Dermis microvascular lymphatic vessel endothelial cell (primary cell): ENCODE data around the gene DNAJA2. TPM values are rescaled to one million over a fixed set of nuclear protein-coding genes. Genes with fewer than 3 reads are reported as not detected.

Experiments
- DNase-seq, 2 donors: peaks; one replicate each; pipeline versions ENCODE4 v3.0.0 to v3.0.0-alpha.2; 2010; ENCODE audit warnings: low read depth in 2 of 2
- total RNA-seq: library from RNA; depleted of rRNA; stranded (reverse); fragments of >200 nt; gene quantifications from 2 replicates; pipeline ENCODE4 v1.2.1, GENCODE V29; 2014

The DNAJA2 gene
- total RNA-seq, 1 donor from 2014 or later, result 62.6 TPM

DNA sequence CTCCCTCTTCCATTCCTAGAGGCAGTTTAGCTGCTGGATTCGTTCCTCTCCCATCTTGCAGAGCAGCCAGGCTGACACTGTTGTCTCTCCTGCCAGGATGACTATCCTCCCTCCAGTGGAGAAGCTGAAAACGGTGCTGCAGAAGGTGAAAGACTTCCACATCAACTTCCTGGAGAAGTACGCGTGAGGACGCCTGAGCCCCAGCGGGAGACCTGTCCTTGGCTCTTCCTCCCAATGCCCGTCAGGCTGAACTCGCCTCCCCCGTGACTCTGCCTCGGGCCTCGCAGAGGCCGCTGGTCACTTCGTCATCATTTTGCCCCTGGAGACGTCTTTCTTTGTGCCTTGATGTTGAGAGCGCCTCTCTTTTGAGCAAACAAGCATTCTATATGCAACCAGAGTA lies 44.7 kb downstream of the DNAJA2 start:
- DNase-seq, result no peak

DNA sequence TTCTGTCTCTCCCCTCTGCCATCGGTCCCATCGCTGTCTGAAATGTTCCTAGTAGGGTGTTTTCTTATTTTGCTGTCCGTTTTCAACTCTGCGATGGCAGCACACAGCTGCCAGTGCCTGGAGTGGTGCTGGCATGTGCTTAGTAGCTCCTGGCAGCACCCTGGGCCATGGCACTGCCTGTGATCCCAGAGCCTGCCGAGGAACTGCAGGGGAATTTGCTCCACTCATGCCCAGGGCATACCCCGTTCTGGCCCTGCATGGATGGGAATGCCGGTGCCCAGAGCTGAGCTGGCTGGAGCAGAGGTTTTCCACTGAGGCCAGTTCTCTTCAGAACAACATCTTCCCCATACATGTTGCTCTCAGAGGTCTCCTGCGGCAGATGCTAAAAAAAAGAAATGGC lies 46.2 kb downstream of the DNAJA2 start:
- DNase-seq, result no peak

DNA sequence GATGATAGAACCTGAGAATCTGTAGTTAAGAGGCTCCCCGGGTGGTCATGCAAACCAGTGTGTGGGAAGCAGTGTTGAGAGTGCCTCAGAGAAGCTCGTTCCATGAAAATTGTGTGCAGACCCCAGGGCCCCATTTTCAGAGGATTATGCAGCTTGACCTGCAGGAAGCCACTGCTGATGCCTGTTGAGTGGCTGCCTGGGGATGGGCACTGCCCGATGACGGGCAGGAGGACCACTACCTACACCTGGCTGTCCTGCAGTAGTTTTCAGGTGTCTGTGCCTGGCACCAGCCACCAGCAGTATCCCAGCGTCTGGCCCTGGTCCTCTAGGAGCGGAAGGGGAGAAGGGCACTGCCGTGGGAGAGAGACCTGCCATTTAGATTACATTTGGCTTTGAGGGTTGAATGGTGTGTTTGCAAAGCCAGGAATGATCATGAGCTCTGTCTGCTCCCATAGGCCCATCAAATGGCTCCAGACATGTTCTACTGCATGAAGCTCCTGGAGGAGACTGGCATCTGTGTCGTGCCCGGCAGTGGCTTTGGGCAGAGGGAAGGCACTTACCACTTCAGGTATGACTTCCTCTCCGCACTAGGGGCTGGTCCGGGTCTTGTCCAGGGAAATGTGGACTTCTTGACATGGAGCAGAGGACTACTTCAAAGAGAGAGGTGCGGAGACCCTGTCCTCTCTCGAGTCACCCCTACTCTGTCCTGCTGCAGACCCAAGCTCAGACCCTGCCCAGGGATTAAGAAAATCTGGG lies 46.8 kb downstream of the DNAJA2 start:
- DNase-seq, result no peak

- no peak for DNase-seq
Observed at GRCh38 chr16:46924402-46924801, 49.1 kb downstream of the DNAJA2 start.

- no peak for DNase-seq
Observed at GRCh38 chr16:46923513-46924295, 49.8 kb downstream of the DNAJA2 start.

DNA sequence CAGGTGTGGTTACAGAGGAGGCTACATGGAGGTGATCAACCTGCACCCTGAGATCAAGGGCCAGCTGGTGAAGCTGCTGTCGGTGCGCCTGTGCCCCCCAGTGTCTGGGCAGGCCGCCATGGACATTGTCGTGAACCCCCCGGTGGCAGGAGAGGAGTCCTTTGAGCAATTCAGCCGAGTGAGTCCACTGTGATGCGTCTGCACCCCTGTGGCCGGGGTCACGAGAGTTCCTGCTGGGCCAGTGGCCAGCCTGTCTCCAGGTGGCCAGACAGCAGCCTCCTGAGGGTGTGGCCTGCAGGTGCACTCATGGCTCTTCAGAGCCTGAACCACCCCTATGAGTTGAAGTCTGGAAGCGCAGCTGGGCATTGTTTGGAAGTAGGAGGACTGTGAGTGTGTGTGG lies 51.2 kb downstream of the DNAJA2 start:
- no peak for DNase-seq

- no peak for DNase-seq
Observed at GRCh38 chr16:46920402-46921068, 52.9 kb downstream of the DNAJA2 start.

GRCh38 chr16:46918905-46919792 lies 54.3 kb downstream of the DNAJA2 start:
- no peak for DNase-seq

DNA sequence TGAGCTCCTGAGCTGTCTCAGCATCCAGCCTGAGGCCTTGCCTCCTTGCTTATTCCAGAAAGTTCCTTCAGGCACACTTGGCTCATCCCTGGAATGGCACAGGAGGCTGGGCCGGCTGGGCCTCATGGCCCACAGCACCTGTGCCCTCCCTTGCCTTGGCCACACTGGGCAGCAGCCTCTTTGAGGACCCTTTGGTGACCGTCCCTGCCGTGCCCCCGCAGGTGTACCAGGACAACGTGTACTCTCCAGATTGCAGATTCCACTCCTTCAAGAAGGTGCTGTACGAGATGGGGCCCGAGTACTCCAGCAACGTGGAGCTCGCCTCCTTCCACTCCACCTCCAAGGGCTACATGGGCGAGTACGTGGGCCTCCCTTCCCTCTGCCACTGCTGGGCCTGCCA lies 55.1 kb downstream of the DNAJA2 start:
- DNase-seq, result no peak

GRCh38 chr16:46916980-46917379 lies 56.5 kb downstream of the DNAJA2 start:
- no peak for DNase-seq

DNA sequence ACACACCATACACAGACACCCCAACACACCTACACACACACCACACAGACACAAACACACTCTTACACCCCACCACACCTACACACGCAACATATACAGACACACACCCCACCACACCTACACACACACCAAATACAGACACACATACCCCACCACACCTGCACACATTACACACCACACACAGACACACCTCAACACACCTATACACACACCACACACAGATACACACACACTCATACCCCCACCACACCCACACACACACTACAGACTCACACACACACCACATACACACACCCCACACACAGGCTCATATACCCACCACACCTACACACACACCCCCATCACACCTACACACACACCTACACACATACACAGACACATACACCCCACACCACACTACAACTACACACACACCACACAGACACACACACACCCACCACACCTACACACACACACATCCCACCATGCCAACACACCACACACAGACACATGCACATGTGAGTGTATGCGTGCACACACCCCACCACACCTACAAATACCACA lies 57.9 kb downstream of the DNAJA2 start:
- no peak for DNase-seq

DNA sequence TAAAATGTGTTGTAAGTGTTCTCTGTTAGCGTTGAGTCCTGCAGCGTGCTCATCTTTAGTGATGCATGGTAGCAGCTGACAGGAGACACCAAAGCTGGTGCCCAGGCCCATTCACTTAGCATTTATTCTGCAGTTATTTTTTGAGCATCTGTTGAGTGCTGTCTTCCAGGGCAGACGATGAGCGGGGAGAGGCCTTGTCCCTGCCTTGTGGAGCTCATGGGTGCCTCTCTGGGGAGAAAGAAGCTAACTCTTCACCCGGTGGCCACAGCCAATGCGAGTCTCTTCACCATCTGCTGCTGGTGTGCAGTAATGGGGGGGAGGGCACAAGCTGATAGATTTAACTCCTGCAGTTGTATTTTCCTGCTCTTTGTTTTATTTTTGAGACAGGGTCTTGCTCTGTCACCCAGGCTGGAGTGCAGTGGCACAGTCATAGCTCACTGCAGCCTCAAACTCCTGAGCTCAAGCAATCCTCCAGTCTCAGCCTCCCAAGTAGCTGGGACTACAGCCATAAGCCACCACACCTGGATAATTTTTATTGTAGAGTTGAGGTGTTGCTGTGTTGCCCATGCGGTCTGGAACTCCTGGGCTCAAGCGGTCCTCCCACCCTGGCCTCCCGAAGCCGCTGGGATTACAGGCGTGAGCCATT lies 58.8 kb downstream of the DNAJA2 start:
- no peak for DNase-seq

DNA sequence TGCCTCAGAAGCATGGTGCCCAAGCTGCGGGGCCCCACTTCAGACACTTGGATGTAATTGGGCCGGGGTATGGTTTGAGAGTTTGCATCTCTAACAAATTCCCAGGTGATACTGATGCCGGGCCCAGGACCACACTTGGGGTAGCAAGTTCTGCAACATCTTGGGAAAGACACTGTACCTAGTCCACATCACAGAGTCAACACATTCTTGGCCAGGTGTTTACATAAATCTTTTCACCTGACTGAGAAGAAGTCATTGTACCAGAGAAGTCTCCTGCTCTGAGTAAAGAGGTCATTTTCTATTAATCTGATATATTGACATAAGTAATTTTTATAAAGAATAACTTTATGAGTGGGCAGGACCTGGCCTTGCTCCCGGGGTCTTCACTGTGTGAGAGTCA lies 61.8 kb downstream of the DNAJA2 start:
- DNase-seq, result no peak

DNA sequence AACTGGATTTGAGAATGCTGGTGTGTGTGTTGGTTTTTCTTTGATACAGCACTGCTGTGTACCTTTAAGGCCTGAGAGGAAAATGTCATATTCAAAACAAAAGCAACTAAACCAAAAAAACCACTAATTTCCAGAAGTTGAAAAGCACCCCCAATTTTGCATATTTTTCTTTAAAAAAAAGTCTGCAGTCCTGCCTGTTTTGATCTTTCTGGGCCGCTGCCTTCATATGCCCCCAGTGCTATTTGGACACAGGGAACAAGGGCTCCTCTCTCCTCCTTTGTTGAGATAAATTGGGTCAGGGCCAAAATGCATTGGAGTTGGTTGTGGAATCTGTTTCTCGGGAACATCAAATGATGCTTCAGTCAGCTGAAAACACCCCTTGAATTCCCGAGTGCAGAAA lies 62.4 kb downstream of the DNAJA2 start:
- no peak for DNase-seq

- peak; percentile 30 to 66 for DNase-seq
Observed at GRCh38 chr16:46908540-46909372, 64.7 kb downstream of the DNAJA2 start.

- no peak for DNase-seq
Observed at GRCh38 chr16:46907061-46907774, 66.3 kb downstream of the DNAJA2 start.

DNA sequence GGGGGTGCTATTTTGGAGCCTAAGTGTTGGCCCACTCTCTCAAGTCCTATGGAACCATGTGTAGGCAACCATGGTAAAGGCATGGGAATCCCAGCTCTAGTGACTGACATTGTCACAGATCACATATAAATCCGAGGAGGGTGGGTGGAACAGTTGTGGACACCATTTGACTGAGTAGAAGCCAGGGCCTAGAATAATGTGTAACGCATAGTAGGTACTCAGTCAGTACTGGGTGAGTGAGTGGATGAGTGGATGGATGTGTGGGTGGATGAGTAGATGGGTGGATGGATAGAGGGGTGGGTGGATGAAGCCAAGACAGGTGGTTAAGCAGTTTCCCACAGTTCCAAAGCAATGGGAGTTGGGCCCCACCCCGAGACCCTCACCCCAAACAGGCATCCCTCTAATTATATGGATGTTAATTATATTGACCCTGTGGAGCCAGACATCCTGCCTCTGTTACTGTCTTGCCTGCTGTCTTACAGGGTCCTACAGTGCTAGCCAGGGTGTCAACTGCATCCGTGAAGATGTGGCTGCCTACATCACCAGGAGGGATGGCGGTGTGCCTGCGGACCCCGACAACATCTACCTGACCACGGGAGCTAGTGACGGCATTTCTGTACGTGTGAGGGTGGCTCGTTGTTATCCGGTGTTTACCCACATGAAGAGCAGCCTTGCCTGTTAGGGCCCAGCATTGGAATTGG lies 67.0 kb downstream of the DNAJA2 start:
- DNase-seq, result no peak
